H1 (cell line): Measurements from ENCODE around the gene CXCR1. TPM values are rescaled to one million over a fixed set of nuclear protein-coding genes. Genes with fewer than 3 reads are reported as not detected.

ENCODE experiments used
- CTCF ChIA-PET: fragments of 300-600 bp; sonication (Branson Sonifier 250); formaldehyde crosslinking; loops from one replicate; lab custom pipeline; 2021; ENCODE audit not compliant: partially characterized antibody; lab: Charles Lee
- POLR2A ChIA-PET: fragments of 300-600 bp; sonication (Branson Sonifier 250); formaldehyde crosslinking; loops from one replicate; lab custom pipeline; 2021; ENCODE audit warnings: inconsistent platforms; ENCODE audit not compliant: partially characterized antibody; lab: Charles Lee
- DNase-seq, 2 experiments: peaks; one replicate each; pipeline versions ENCODE4 v3.0.0 to v3.0.0-alpha.2; 2010 to 2022; ENCODE audit warnings: low spot score in 2 of 2, low read depth in 1 of 2, mixed read lengths in 1 of 2
- FAIRE-seq: peaks from 2 replicates; lab custom pipeline; 2011; peaks lifted over from hg19 to GRCh38; lab: Jason Lieb, UNC
- H2AFZ ChIP-seq: 2 replicates; pipeline ENCODE4 v1.8.1; 2012; ENCODE audit warnings: low read length, inconsistent platforms
- H2AK5ac ChIP-seq: 2 replicates; pipeline ENCODE4 v1.6.1; 2013; ENCODE audit warnings: low read depth, low read length
- H2BK120ac ChIP-seq: replicated peaks from 2 replicates; pipeline ENCODE3; 2013; ENCODE audit warnings: low read depth, low read length, inconsistent platforms
- H2BK12ac ChIP-seq: 2 replicates; pipeline ENCODE4 v1.6.1; 2013; ENCODE audit warnings: low read depth, low read length
- H2BK15ac ChIP-seq: 2 replicates; pipeline ENCODE4 v1.6.1; 2013; ENCODE audit warnings: low read length
- H2BK20ac ChIP-seq: 2 replicates; pipeline ENCODE4 v1.6.1; 2013; ENCODE audit warnings: low read length
- H2BK5ac ChIP-seq: 2 replicates; pipeline ENCODE4 v1.6.1; 2013; ENCODE audit warnings: low read depth, low read length
- H3K14ac ChIP-seq: 2 replicates; pipeline ENCODE4 v1.6.1; 2013; ENCODE audit warnings: inconsistent platforms; ENCODE audit not compliant: insufficient read length
- H3K18ac ChIP-seq: 2 replicates; pipeline ENCODE4 v1.6.1; 2013; ENCODE audit warnings: low read length; ENCODE audit errors: extremely low read depth
- H3K23ac ChIP-seq: 2 replicates; pipeline ENCODE4 v1.6.1; 2013; ENCODE audit warnings: inconsistent platforms; ENCODE audit not compliant: insufficient read length
- H3K23me2 ChIP-seq: 2 replicates; pipeline ENCODE4 v1.6.1; 2013; ENCODE audit warnings: low read depth, low read length
- H3K27ac ChIP-seq: 2 replicates; pipeline ENCODE4 v1.6.1; 2011; ENCODE audit warnings: low read depth, low read length, inconsistent platforms
- H3K27me3 ChIP-seq, 4 experiments: replicated peaks in 1 of 4; 1 replicate in 1 of 4; 2 replicates in 3 of 4; pipeline versions ENCODE4 v1.6.1 to v1.8.1; 2011 to 2013; ENCODE audit warnings: low read length in 3 of 4, mild to moderate bottlenecking in 3 of 4, inconsistent platforms in 2 of 4, mixed read lengths in 2 of 4, moderate library complexity in 1 of 4; ENCODE audit not compliant: control insufficient read depth in 3 of 4, insufficient read depth in 3 of 4; ENCODE audit errors: extremely low read depth in 1 of 4
- H3K36me3 ChIP-seq, 4 experiments: 2 replicates each; pipeline versions ENCODE4 v1.6.1 to v1.8.1; 2011 to 2013; ENCODE audit warnings: mild to moderate bottlenecking in 4 of 4, low read length in 3 of 4, moderate library complexity in 2 of 4, control low read depth in 1 of 4, inconsistent platforms in 1 of 4; ENCODE audit not compliant: insufficient read depth in 4 of 4, control insufficient read depth in 2 of 4
- H3K4ac ChIP-seq: replicated peaks from 2 replicates; pipeline ENCODE3; 2013; ENCODE audit warnings: low read length, low read depth, mixed read lengths, inconsistent platforms; ENCODE audit not compliant: insufficient read length
- H3K4me1 ChIP-seq, 4 experiments: replicated peaks in 1 of 4; 1 replicate in 1 of 4; 2 replicates in 3 of 4; pipeline versions ENCODE4 v1.6.1 to v1.8.1; 2011 to 2013; ENCODE audit warnings: low read length in 3 of 4, inconsistent platforms in 2 of 4, mixed read lengths in 1 of 4; ENCODE audit not compliant: insufficient read depth in 4 of 4, control insufficient read depth in 3 of 4
- H3K4me2 ChIP-seq, 2 experiments: 2 replicates each; pipeline versions ENCODE4 v1.6.1 to v1.8.1; 2011 to 2013; ENCODE audit warnings: low read depth in 2 of 2, low read length in 2 of 2, control low read depth in 1 of 2, inconsistent platforms in 1 of 2, mild to moderate bottlenecking in 1 of 2; ENCODE audit not compliant: insufficient read depth in 1 of 2
- H3K4me3 ChIP-seq, 4 experiments: fragments of 200-600, 300-600 bp in 1 of 4; sonication (generic), shearing (Covaris generic), sonication (Bioruptor Twin) in 1 of 4; 2 replicates each; pipeline versions ENCODE4 v1.5.1 to v1.8.1; 2011 to 2016; ENCODE audit warnings: low read length in 4 of 4, low read depth in 3 of 4, control low read depth in 2 of 4, inconsistent platforms in 2 of 4, mild to moderate bottlenecking in 2 of 4, mixed read lengths in 1 of 4, moderate library complexity in 1 of 4; ENCODE audit not compliant: insufficient read depth in 2 of 4; ENCODE audit errors: extremely low read depth in 1 of 4
- H3K56ac ChIP-seq: replicated peaks from 2 replicates; pipeline ENCODE3; 2013; ENCODE audit warnings: low read depth, mild to moderate bottlenecking, mixed read lengths, low read length, inconsistent platforms; ENCODE audit not compliant: insufficient read length
- H3K79me1 ChIP-seq: 2 replicates; pipeline ENCODE4 v1.6.1; 2013; ENCODE audit warnings: low read depth, low read length, control low read depth
- H3K79me2 ChIP-seq, 2 experiments: 2 replicates each; pipeline versions ENCODE4 v1.6.1 to v1.8.1; 2012 to 2013; ENCODE audit warnings: low read length in 2 of 2, mild to moderate bottlenecking in 2 of 2, inconsistent platforms in 1 of 2; ENCODE audit not compliant: insufficient read depth in 2 of 2, control insufficient read depth in 1 of 2
- H3K9ac ChIP-seq, 4 experiments: replicated peaks in 1 of 4; 1 replicate in 1 of 4; 2 replicates in 3 of 4; pipeline versions ENCODE4 v1.6.1 to v1.8.1; 2011 to 2013; ENCODE audit warnings: low read depth in 3 of 4, low read length in 3 of 4, control low read depth in 2 of 4, mild to moderate bottlenecking in 2 of 4, moderate library complexity in 2 of 4, inconsistent platforms in 1 of 4; ENCODE audit errors: extremely low read depth in 1 of 4
- H3K9me3 ChIP-seq, 2 experiments: 2 replicates each; pipeline versions ENCODE4 v1.6.1 to v1.8.1; 2012 to 2013; ENCODE audit warnings: mild to moderate bottlenecking in 2 of 2, moderate library complexity in 2 of 2, control low read depth in 1 of 2, inconsistent platforms in 1 of 2, low read depth in 1 of 2, low read length in 1 of 2, mixed read lengths in 1 of 2; ENCODE audit not compliant: insufficient read depth in 2 of 2
- H4K20me1 ChIP-seq, 2 experiments: replicated peaks in 1 of 2; 2 replicates each; pipeline versions ENCODE3 to v1.8.1; 2011 to 2013; ENCODE audit warnings: inconsistent platforms in 2 of 2, low read length in 2 of 2, mild to moderate bottlenecking in 1 of 2; ENCODE audit not compliant: insufficient read depth in 2 of 2, control insufficient read depth in 1 of 2
- H4K5ac ChIP-seq: 2 replicates; pipeline ENCODE4 v1.6.1; 2013; ENCODE audit warnings: low read length, low read depth, mixed read lengths, inconsistent platforms; ENCODE audit not compliant: insufficient read length
- H4K8ac ChIP-seq: 2 replicates; pipeline ENCODE4 v1.8.0; 2013; ENCODE audit warnings: mild to moderate bottlenecking, moderate library complexity, low read length, inconsistent platforms; ENCODE audit not compliant: insufficient read depth; ENCODE audit errors: extremely low read depth
- H4K91ac ChIP-seq: replicated peaks from 2 replicates; pipeline ENCODE3; 2013; ENCODE audit warnings: low read length, mixed read lengths, inconsistent platforms; ENCODE audit not compliant: insufficient read length
- EP300 ChIP-seq, 2 experiments: IDR thresholded peaks; 1 replicate in 1 of 2; 2 replicates in 1 of 2; pipeline ENCODE4 v1.6.1; 2011 to 2012; ENCODE audit warnings: low read depth in 2 of 2, low read length in 2 of 2, mild to moderate bottlenecking in 2 of 2, borderline replicate concordance in 1 of 2, inconsistent platforms in 1 of 2, moderate library complexity in 1 of 2
- WGBS, 2 experiments: shearing (Covaris generic) in 1 of 2; methylation state at CpG; one replicate each; pipeline versions ENCODE4 v1.1.6 to v1.1.7; 2013 to 2015; ENCODE audit warnings: low lambda C conversion rate in 2 of 2, mixed read lengths in 2 of 2, inconsistent platforms in 1 of 2, low coverage in 1 of 2, missing lambda C conversion rate in 1 of 2; ENCODE audit not compliant: insufficient replicate concordance in 2 of 2, insufficient coverage in 1 of 2, insufficient read length in 1 of 2; ENCODE audit errors: extremely low coverage in 1 of 2, missing lambda C conversion rate in 1 of 2; 5-methylcytosine and 5-hydroxymethylcytosine counted together
- polyA plus RNA-seq, 7 experiments: library from polyadenylated mRNA; depleted of rRNA in 3 of 7; stranded (reverse) in 5 of 7; unstranded in 2 of 7; fragments of >200 nt in 5 of 7; fragments of 200-250 nt in 2 of 7; gene quantifications; 1 replicate in 5 of 7; 2 replicates in 1 of 7; 4 replicates in 1 of 7; pipeline versions ENCODE4 v1.2.1 to v1.2.3, GENCODE V29; 2011 to 2013; ENCODE audit warnings: missing spikeins in 2 of 7, mixed read lengths in 2 of 7
- total RNA-seq: library from RNA; stranded (reverse); fragmentation: NEBNext Ultra II Directional; extraction: Animal tissue kit (Norgen Biotek cat#: 25700); gene quantifications from 2 replicates; pipeline ENCODE4 v1.2.1, GENCODE V29; 2021
- TF ChIP-seq, protein P1 (sequence below), 3 experiments: IDR thresholded peaks; 1 replicate in 2 of 3; 2 replicates in 1 of 3; pipeline versions ENCODE4 v1.5.1 to v1.6.1; 2011; ENCODE audit warnings: low read length in 3 of 3, mild to moderate bottlenecking in 3 of 3, inconsistent platforms in 2 of 3, low read depth in 1 of 3, moderate library complexity in 1 of 3; ENCODE audit not compliant: insufficient read depth in 1 of 3; ENCODE audit errors: control extremely low read depth in 1 of 3

CXCR1 gene
- total and polyA plus RNA-seq, 2 of the 8 experiments (the other 6 are each of a cell fraction or from before 2014, with no cell fraction given), result not detected

DNA sequence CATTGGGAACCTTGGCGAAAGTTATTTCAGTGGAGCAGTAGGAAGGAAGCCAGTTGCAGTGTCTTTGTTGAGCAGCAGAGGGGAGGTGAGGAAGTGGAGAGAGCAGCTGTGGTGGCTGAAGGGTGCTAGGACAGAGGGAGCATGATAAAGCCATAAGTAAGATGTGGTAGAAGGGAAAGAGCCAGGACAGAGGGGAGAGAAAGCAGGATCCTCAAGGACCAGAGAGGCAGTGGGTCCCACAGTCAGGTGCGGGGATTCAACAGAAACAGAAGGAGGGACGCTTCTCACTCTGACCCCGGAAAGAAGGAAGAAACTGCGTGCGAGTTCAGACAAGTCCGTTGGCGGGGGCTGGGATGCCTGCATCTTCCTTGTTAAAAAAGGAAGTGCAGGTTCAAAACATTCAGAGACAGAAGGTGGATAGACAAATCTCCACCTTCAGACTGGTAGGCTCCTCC lies 41.1 kb downstream of the CXCR1 start, which contains the start of gene CXCR2:
Gene CXCR2, plus strand, starts transcription at position 403 of the 455 bp plus-strand sequence. CDS start 8,774 bp downstream, outside the sequence.
- FAIRE-seq (no peak), DNase-seq (no peak)
- H3K9me3 ChIP-seq, result no peaks in the 10 kb centered on the region
- no peaks in the 10 kb centered on the region for H3K36me3 ChIP-seq
- H3K18ac ChIP-seq, result no peak within 1 kb of the TSS; the same call in none of the 2 replicates
- H2BK15ac ChIP-seq, result 0 out of 2 replicates have a peak within 1 kb of the TSS, but pooled peaks have one; percentile 61
- CTCF ChIA-PET, result interaction anchor here (1.7 to 2.0 kb wide), 3 partner anchors 12 to 32 kb away, joined by 5 to 7 read pairs (median 5); no protein-coding TSS in a partner anchor
- peaks cover 0 to 13% (median 6%) of the 10 kb centered on the region in 4 experiments; a peak in 2 of 7 replicates for H3K4me1 ChIP-seq
- H3K56ac ChIP-seq, result no peak within 1 kb of the TSS
- H4K8ac ChIP-seq, result no peak within 1 kb of the TSS
- H4K5ac ChIP-seq, result no peak within 1 kb of the TSS
- H4K20me1 ChIP-seq, result no peaks in the 10 kb centered on the region
- peak within 1 kb of the TSS; percentile 84 for H2BK5ac ChIP-seq
- 92% methylated on average over 8 of the region's 8 CpGs; no CpG with 5 or more reads in 1 of the 2 experiments for WGBS, 2 experiments
- no peak within 1 kb of the TSS for H3K14ac ChIP-seq
- no peak within 1 kb of the TSS for H3K4ac ChIP-seq
- H2AK5ac ChIP-seq, result 0 out of 2 replicates have a peak within 1 kb of the TSS, but pooled peaks have one; percentile 39
- POLR2A ChIA-PET, result interaction anchor here (2.3 kb wide), 1 partner anchor 14 kb away, joined by 5 read pairs; no protein-coding TSS in a partner anchor
- H4K91ac ChIP-seq, result no peak within 1 kb of the TSS
- no peak for TF ChIP-seq EP300 (IDR thresholded peaks at IDR 0.05; ENCODE audit: borderline replicate concordance in 1 of 2, low read depth in 2 of 2, low read length in 2 of 2)
- TF ChIP-seq, protein P1, sequence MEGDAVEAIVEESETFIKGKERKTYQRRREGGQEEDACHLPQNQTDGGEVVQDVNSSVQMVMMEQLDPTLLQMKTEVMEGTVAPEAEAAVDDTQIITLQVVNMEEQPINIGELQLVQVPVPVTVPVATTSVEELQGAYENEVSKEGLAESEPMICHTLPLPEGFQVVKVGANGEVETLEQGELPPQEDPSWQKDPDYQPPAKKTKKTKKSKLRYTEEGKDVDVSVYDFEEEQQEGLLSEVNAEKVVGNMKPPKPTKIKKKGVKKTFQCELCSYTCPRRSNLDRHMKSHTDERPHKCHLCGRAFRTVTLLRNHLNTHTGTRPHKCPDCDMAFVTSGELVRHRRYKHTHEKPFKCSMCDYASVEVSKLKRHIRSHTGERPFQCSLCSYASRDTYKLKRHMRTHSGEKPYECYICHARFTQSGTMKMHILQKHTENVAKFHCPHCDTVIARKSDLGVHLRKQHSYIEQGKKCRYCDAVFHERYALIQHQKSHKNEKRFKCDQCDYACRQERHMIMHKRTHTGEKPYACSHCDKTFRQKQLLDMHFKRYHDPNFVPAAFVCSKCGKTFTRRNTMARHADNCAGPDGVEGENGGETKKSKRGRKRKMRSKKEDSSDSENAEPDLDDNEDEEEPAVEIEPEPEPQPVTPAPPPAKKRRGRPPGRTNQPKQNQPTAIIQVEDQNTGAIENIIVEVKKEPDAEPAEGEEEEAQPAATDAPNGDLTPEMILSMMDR (IDR thresholded peaks at IDR 0.05; ENCODE audit: control extremely low read depth in 1 of 3, insufficient read depth in 1 of 3, low read depth in 1 of 3, low read length in 3 of 3), result peak in 2 of 3 experiments; percentile 7 to 8; a peak in 2 of 4 replicates
- TF ChIP-seq, all 59 proteins: peak for 1
- Histone ChIP-seq H3K4me2 (peak within 1 kb of the TSS in 1 of 2 experiments; percentile 39; a peak in 1 of 4 replicates), H3K27ac (no peak within 1 kb of the TSS), H3K23me2 (no peaks in the 10 kb centered on the region), H2BK120ac (peak within 1 kb of the TSS; percentile 19), H2AFZ (peak within 1 kb of the TSS; percentile 83), H3K4me3 (no peak within 1 kb of the TSS), H3K23ac (no peak within 1 kb of the TSS), H2BK20ac (peak within 1 kb of the TSS; percentile 34), H3K9ac (no peak within 1 kb of the TSS), H3K79me2 (no peaks in the 10 kb centered on the region), H3K27me3 (0 out of 7 replicates have a peak, but pooled peaks cover 0 to 2% (median 0%) of the 10 kb centered on the region in 4 experiments), H2BK12ac (peak within 1 kb of the TSS; percentile 87), H3K79me1 (no peaks in the 10 kb centered on the region)
